ENCODE data around the gene SPSB1. TPM values are rescaled to one million over a fixed set of nuclear protein-coding genes. Genes with fewer than 3 reads are reported as not detected.

The SPSB1 gene
- total RNA-seq, 1 donor from 2014 or later, result 16.8 TPM

- DNase-seq (ENCODE audit: low read depth), result no peak
Observed at GRCh38 chr1:9341301-9341845, 48.7 kb downstream of the SPSB1 start.

GRCh38 chr1:9343269-9343668, 50.6 kb downstream of the SPSB1 start:
- DNase-seq (ENCODE audit: low read depth), result no peak

GRCh38 chr1:9344426-9345200, 51.9 kb downstream of the SPSB1 start:
- no peak for DNase-seq (ENCODE audit: low read depth)

- no peak for DNase-seq (ENCODE audit: low read depth)
Observed at GRCh38 chr1:9345471-9345870, 52.8 kb downstream of the SPSB1 start.

GRCh38 chr1:9345922-9346321, 53.2 kb downstream of the SPSB1 start:
- no peak for DNase-seq (ENCODE audit: low read depth)

- no peak for DNase-seq (ENCODE audit: low read depth)
Observed at GRCh38 chr1:9346566-9346965, 53.9 kb downstream of the SPSB1 start.

GRCh38 chr1:9347095-9347850, 54.6 kb downstream of the SPSB1 start:
- DNase-seq (ENCODE audit: low read depth), result no peak

- peak; percentile 48 for DNase-seq (ENCODE audit: low read depth)
Observed at GRCh38 chr1:9349331-9349851, 56.7 kb downstream of the SPSB1 start.

GRCh38 chr1:9350013-9350908, 57.6 kb downstream of the SPSB1 start:
- DNase-seq (ENCODE audit: low read depth), result peak; percentile 85

GRCh38 chr1:9350960-9351359, 58.3 kb downstream of the SPSB1 start:
- no peak for DNase-seq (ENCODE audit: low read depth)

GRCh38 chr1:9351654-9352271, 59.1 kb downstream of the SPSB1 start:
- DNase-seq (ENCODE audit: low read depth), result peak; percentile 41

GRCh38 chr1:9352377-9353134, 59.9 kb downstream of the SPSB1 start:
- no peak for DNase-seq (ENCODE audit: low read depth)

GRCh38 chr1:9355503-9355902, 62.8 kb downstream of the SPSB1 start:
- DNase-seq (ENCODE audit: low read depth), result no peak

- DNase-seq (ENCODE audit: low read depth), result no peak
Observed at GRCh38 chr1:9356021-9356420, 63.3 kb downstream of the SPSB1 start.

- DNase-seq (ENCODE audit: low read depth), result no peak
Observed at GRCh38 chr1:9356829-9357466, 64.3 kb downstream of the SPSB1 start.

- DNase-seq (ENCODE audit: low read depth), result no peak
Observed at GRCh38 chr1:9357958-9358357, 65.3 kb downstream of the SPSB1 start.

GRCh38 chr1:9360371-9361064, 67.8 kb downstream of the SPSB1 start:
- DNase-seq (ENCODE audit: low read depth), result no peak

GRCh38 chr1:9361630-9362260, 69.1 kb downstream of the SPSB1 start:
- peak; percentile 33 for DNase-seq (ENCODE audit: low read depth)
